OCI-LY1 (cell line): ENCODE measurements around the gene RIN3.

ENCODE experiments used
- H2AFZ ChIP-seq: fragments of 200-600 bp; sonication (generic), shearing (Covaris generic); 2 replicates; pipeline ENCODE4 v1.6.0; 2014; ENCODE audit warnings: antibody characterized with exemption, mild to moderate bottlenecking, low read length
- H3F3A ChIP-seq: fragments of 200-600 bp; sonication (generic), shearing (Covaris generic); 2 replicates; pipeline ENCODE4 v1.6.0; 2014; ENCODE audit warnings: mild to moderate bottlenecking, antibody characterized with exemption, low read length, moderate library complexity; ENCODE audit not compliant: insufficient read depth
- H3K27ac ChIP-seq: fragments of 200-600 bp; sonication (generic); 2 replicates; pipeline ENCODE4 v1.5.1; 2014; ENCODE audit warnings: low read length, mixed run types, mild to moderate bottlenecking, low read depth; ENCODE audit not compliant: poor library complexity, severe bottlenecking
- H3K27me3 ChIP-seq: fragments of 200-600 bp; sonication (generic); 2 replicates; pipeline ENCODE4 v1.6.0; 2014; ENCODE audit warnings: antibody characterized with exemption, mild to moderate bottlenecking, low read length, moderate library complexity; ENCODE audit not compliant: insufficient read depth
- H3K36me3 ChIP-seq: fragments of 200-600 bp; sonication (generic); 2 replicates; pipeline ENCODE4 v1.6.1; 2014; ENCODE audit warnings: mild to moderate bottlenecking, antibody characterized with exemption, low read length, moderate library complexity, mixed read lengths; ENCODE audit not compliant: insufficient read depth
- H3K4me1 ChIP-seq: fragments of 200-600 bp; sonication (generic); 2 replicates; pipeline ENCODE4 v1.5.1; 2014; ENCODE audit warnings: mild to moderate bottlenecking, low read length, moderate library complexity; ENCODE audit not compliant: insufficient read depth, severe bottlenecking
- H3K4me2 ChIP-seq: fragments of 200-600 bp; sonication (generic), shearing (Covaris generic); 2 replicates; pipeline ENCODE4 v1.6.1; 2014; ENCODE audit warnings: low read length
- H3K4me3 ChIP-seq: fragments of 200-600 bp; sonication (generic); 2 replicates; pipeline ENCODE4 v1.5.1; 2014; ENCODE audit warnings: low read length, low read depth, mild to moderate bottlenecking, mixed read lengths; ENCODE audit not compliant: poor library complexity, severe bottlenecking
- H3K79me2 ChIP-seq: fragments of 200-600 bp; shearing (Covaris generic); 2 replicates; pipeline ENCODE4 v1.6.1; 2016; ENCODE audit warnings: mixed run types, low read length, mixed read lengths; ENCODE audit not compliant: insufficient read depth
- H3K9ac ChIP-seq: fragments of 200-600 bp; sonication (generic), shearing (Covaris generic); 2 replicates; pipeline ENCODE4 v1.6.1; 2014; ENCODE audit warnings: mild to moderate bottlenecking, low read length, mixed read lengths
- H3K9me2 ChIP-seq: fragments of 200-600 bp; sonication (generic), shearing (Covaris generic); 2 replicates; pipeline ENCODE4 v1.6.1; 2014; ENCODE audit warnings: low read depth, mild to moderate bottlenecking, low read length, mixed read lengths
- H3K9me3 ChIP-seq: fragments of 200-600 bp; shearing (Covaris generic); 2 replicates; pipeline ENCODE4 v1.6.1; 2014; ENCODE audit warnings: low read length, mixed read lengths
- H4K20me1 ChIP-seq: fragments of 200-600 bp; sonication (generic), shearing (Covaris generic); 2 replicates; pipeline ENCODE4 v1.6.0; 2016; ENCODE audit warnings: mild to moderate bottlenecking, low read length; ENCODE audit not compliant: insufficient read depth
- CTCF ChIP-seq: fragments of 200-600 bp; sonication (generic), shearing (Covaris generic); IDR thresholded peaks from 2 replicates; pipeline ENCODE4 v1.5.1; 2017; ENCODE audit warnings: mild to moderate bottlenecking, antibody characterized with exemption, low read length, moderate library complexity, mixed read lengths
- EZH2 ChIP-seq: fragments of 200-600 bp; sonication (generic), shearing (Covaris generic); IDR thresholded peaks from 2 replicates; pipeline ENCODE4 v1.8.0; 2017; ENCODE audit warnings: borderline replicate concordance, mixed run types, mild to moderate bottlenecking, antibody characterized with exemption, low read length, moderate library complexity, mixed read lengths

RIN3 gene

GRCh38 chr14:92484132-92484823 lies 29.3 kb upstream of the RIN3 start:
- no peak overlapping the region for H3K9ac ChIP-seq

GRCh38 chr14:92486881-92487280 lies 26.7 kb upstream of the RIN3 start:
- Histone ChIP-seq H3K36me3 (no peaks in the 10 kb centered on the region), H4K20me1 (no peaks in the 10 kb centered on the region), H3K4me1 (no peaks in the 10 kb centered on the region), H3K9me3 (no peaks in the 10 kb centered on the region), H3K4me3 (no peak overlapping the region), H3K27me3 (no peaks in the 10 kb centered on the region), H2AFZ (no peak overlapping the region), H3K79me2 (no peaks in the 10 kb centered on the region), H3K27ac (no peak overlapping the region), H3K9me2 (no peaks in the 10 kb centered on the region), H3K9ac (no peak overlapping the region), H3F3A (no peaks in the 10 kb centered on the region), H3K4me2 (no peak overlapping the region)
- TF ChIP-seq EZH2 (no peak), CTCF (no peak)

More at GRCh38 chr14:92484132-92484823, 29.3 kb upstream of the RIN3 start:
- Histone ChIP-seq H3K36me3 (no peaks in the 10 kb centered on the region), H3K9me3 (no peaks in the 10 kb centered on the region), H3K4me3 (no peak overlapping the region), H3F3A (no peaks in the 10 kb centered on the region), H2AFZ (no peak overlapping the region), H4K20me1 (no peaks in the 10 kb centered on the region), H3K9me2 (no peaks in the 10 kb centered on the region), H3K4me1 (no peaks in the 10 kb centered on the region), H3K27me3 (no peaks in the 10 kb centered on the region), H3K79me2 (no peaks in the 10 kb centered on the region), H3K27ac (no peak overlapping the region), H3K4me2 (no peak overlapping the region)
- no peak for TF ChIP-seq EZH2
- TF ChIP-seq CTCF: no peak

- Histone ChIP-seq H3K4me1 (no peaks in the 10 kb centered on the region), H3F3A (no peaks in the 10 kb centered on the region), H3K4me2 (no peak overlapping the region), H3K27me3 (no peaks in the 10 kb centered on the region), H3K27ac (no peak overlapping the region), H3K9me2 (no peaks in the 10 kb centered on the region), H2AFZ (no peak overlapping the region), H3K9ac (no peak overlapping the region), H4K20me1 (no peaks in the 10 kb centered on the region), H3K9me3 (no peaks in the 10 kb centered on the region), H3K79me2 (no peaks in the 10 kb centered on the region), H3K4me3 (no peak overlapping the region), H3K36me3 (no peaks in the 10 kb centered on the region)
- TF ChIP-seq CTCF: no peak
- no peak for TF ChIP-seq EZH2
Observed at GRCh38 chr14:92487513-92488133, 26.0 kb upstream of the RIN3 start.
